ENCODE measurements around the gene SLCO3A1. TPM values are rescaled to one million over a fixed set of nuclear protein-coding genes. Genes with fewer than 3 reads are reported as not detected.

Gene SLCO3A1
- total RNA-seq, 1 donor from 2014 or later: 65.8 TPM

DNA sequence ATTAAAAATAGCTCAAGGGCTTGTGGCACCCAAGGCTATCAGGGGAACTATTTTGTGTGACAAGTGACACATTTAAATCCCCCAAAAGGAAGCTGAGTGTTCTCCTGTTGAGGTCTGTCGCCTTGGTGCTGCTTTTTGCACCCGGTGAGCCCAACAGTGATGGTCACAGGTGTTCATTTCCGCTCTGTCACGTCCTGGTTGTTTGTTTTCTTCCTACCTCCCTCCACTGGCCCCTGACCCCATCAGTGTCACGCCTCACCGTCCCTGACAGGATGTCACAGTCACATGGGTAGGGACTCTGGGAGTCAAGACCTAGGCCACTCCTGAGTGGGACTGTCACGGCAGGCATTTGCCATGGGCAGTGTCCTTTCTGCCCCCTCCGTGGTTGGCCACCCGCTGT is 11.2 kb downstream of the SLCO3A1 start:
- intact Hi-C loops (cut with DNase I): loop anchor here (10.0 kb wide), 1 partner anchor 160 kb away; no protein-coding TSS in a partner anchor
- peaks cover 77% of the 10 kb centered on the region for H3K4me1 ChIP-seq
- peak overlapping the region; percentile 21 for H3K27ac ChIP-seq

DNA sequence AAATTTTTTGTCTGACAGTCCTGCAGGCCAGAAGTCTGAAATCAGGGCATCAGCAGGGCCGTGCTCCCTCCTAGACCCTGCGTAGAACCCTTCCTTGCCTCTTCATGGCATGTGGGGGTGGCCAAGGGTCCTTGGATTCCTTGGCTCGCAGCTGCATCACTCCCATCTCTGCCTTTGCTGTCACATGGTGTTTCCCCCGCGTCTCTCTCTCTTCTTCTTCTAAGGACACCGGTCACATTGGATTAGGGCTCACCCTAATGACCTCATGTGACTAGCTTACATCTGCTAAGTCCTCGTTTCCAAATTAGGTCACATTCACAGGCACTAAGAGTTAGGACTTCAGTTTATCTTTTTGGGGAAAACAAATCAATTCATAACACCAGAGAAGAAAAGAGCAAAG is 12.0 kb downstream of the SLCO3A1 start:
- H3K9me3 ChIP-seq: no peaks in the 10 kb centered on the region
- intact Hi-C loops (cut with DNase I): loop anchor here (10.0 kb wide), 1 partner anchor 159 kb away; no protein-coding TSS in a partner anchor
- DNase-seq (ENCODE audit: extremely low spot score in 2 of 2): no peak
- H3K27me3 ChIP-seq: no peaks in the 10 kb centered on the region
- no peaks in the 10 kb centered on the region for H3K36me3 ChIP-seq
- no peak overlapping the region for H3K4me3 ChIP-seq
- H3K4me1 ChIP-seq: peaks cover 76% of the 10 kb centered on the region
- H3K27ac ChIP-seq: peak overlapping the region; percentile 78
- TF ChIP-seq, protein P1, sequence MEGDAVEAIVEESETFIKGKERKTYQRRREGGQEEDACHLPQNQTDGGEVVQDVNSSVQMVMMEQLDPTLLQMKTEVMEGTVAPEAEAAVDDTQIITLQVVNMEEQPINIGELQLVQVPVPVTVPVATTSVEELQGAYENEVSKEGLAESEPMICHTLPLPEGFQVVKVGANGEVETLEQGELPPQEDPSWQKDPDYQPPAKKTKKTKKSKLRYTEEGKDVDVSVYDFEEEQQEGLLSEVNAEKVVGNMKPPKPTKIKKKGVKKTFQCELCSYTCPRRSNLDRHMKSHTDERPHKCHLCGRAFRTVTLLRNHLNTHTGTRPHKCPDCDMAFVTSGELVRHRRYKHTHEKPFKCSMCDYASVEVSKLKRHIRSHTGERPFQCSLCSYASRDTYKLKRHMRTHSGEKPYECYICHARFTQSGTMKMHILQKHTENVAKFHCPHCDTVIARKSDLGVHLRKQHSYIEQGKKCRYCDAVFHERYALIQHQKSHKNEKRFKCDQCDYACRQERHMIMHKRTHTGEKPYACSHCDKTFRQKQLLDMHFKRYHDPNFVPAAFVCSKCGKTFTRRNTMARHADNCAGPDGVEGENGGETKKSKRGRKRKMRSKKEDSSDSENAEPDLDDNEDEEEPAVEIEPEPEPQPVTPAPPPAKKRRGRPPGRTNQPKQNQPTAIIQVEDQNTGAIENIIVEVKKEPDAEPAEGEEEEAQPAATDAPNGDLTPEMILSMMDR (IDR thresholded peaks at IDR 0.05): no peak
- TF ChIP-seq POLR2A (IDR thresholded peaks at IDR 0.05) (no peak), POLR2AphosphoS5 (IDR thresholded peaks at IDR 0.05; ENCODE audit: insufficient read depth in 1 of 2, low read depth in 1 of 2) (no peak)

More for the DNA sequence above, 11.2 kb downstream of the SLCO3A1 start:
- H3K36me3 ChIP-seq: no peaks in the 10 kb centered on the region
- no peaks in the 10 kb centered on the region for H3K27me3 ChIP-seq
- H3K4me3 ChIP-seq: no peak overlapping the region
- TF ChIP-seq, protein P1 (IDR thresholded peaks at IDR 0.05): no peak
- no peaks in the 10 kb centered on the region for H3K9me3 ChIP-seq
- DNase-seq (ENCODE audit: extremely low spot score in 2 of 2): no peak

- Histone ChIP-seq H3K27ac (peak overlapping the region; percentile 78), H3K4me1 (peaks cover 72% of the 10 kb centered on the region), H3K27me3 (no peaks in the 10 kb centered on the region), H3K9me3 (no peaks in the 10 kb centered on the region), H3K36me3 (no peaks in the 10 kb centered on the region), H3K4me3 (no peak overlapping the region)
- DNase-seq (ENCODE audit: extremely low spot score in 2 of 2): no peak
- intact Hi-C loops (cut with DNase I): loop anchor here (10.0 kb wide), 1 partner anchor 159 kb away; no protein-coding TSS in a partner anchor
- TF ChIP-seq, protein P1 (IDR thresholded peaks at IDR 0.05): no peak
- TF ChIP-seq POLR2AphosphoS5 (IDR thresholded peaks at IDR 0.05; ENCODE audit: insufficient read depth in 1 of 2, low read depth in 1 of 2): no peak
- no peak for TF ChIP-seq POLR2A (IDR thresholded peaks at IDR 0.05)
Measured at GRCh38 chr15:91865950-91866349, 12.4 kb downstream of the SLCO3A1 start.

- intact Hi-C loops (cut with DNase I): loop anchor here (10.0 kb wide), 1 partner anchor 158 kb away; no protein-coding TSS in a partner anchor
- H3K4me1 ChIP-seq: peaks cover 70% of the 10 kb centered on the region
- TF ChIP-seq POLR2AphosphoS5 (IDR thresholded peaks at IDR 0.05; ENCODE audit: insufficient read depth in 1 of 2, low read depth in 1 of 2): peak in 1 of 2 donors; percentile 50
- TF ChIP-seq POLR2A (IDR thresholded peaks at IDR 0.05): no peak
- TF ChIP-seq, protein P1 (IDR thresholded peaks at IDR 0.05): no peak
- no peaks in the 10 kb centered on the region for H3K27me3 ChIP-seq
- no peaks in the 10 kb centered on the region for H3K36me3 ChIP-seq
- no peaks in the 10 kb centered on the region for H3K9me3 ChIP-seq
- no peak for DNase-seq (ENCODE audit: extremely low spot score in 2 of 2)
- H3K4me3 ChIP-seq: no peak overlapping the region
- peak overlapping the region; percentile 78 for H3K27ac ChIP-seq
Measured at GRCh38 chr15:91866371-91866905, 12.9 kb downstream of the SLCO3A1 start.

GRCh38 chr15:91866971-91867372 is 13.5 kb downstream of the SLCO3A1 start:
- Histone ChIP-seq H3K36me3 (no peaks in the 10 kb centered on the region), H3K4me1 (peaks cover 71% of the 10 kb centered on the region), H3K9me3 (no peaks in the 10 kb centered on the region), H3K27me3 (no peaks in the 10 kb centered on the region), H3K4me3 (no peak overlapping the region), H3K27ac (peak overlapping the region; percentile 78)
- no peak for DNase-seq (ENCODE audit: extremely low spot score in 2 of 2)
- TF ChIP-seq, protein P1 (IDR thresholded peaks at IDR 0.05): no peak
- no peak for TF ChIP-seq POLR2AphosphoS5 (IDR thresholded peaks at IDR 0.05; ENCODE audit: insufficient read depth in 1 of 2, low read depth in 1 of 2)
- no peak for TF ChIP-seq POLR2A (IDR thresholded peaks at IDR 0.05)
- intact Hi-C loops (cut with DNase I): loop anchor here (10.0 kb wide), 1 partner anchor 158 kb away; no protein-coding TSS in a partner anchor
